Inflammatory macrophage treated with lipopolysaccharide for 4 hours (primary cell): Measurements from ENCODE around the gene GNG13.

Source experiments
- DNase-seq: peaks from one replicate; pipeline ENCODE4 v3.0.0-alpha.2; 2020

GNG13 gene

DNA sequence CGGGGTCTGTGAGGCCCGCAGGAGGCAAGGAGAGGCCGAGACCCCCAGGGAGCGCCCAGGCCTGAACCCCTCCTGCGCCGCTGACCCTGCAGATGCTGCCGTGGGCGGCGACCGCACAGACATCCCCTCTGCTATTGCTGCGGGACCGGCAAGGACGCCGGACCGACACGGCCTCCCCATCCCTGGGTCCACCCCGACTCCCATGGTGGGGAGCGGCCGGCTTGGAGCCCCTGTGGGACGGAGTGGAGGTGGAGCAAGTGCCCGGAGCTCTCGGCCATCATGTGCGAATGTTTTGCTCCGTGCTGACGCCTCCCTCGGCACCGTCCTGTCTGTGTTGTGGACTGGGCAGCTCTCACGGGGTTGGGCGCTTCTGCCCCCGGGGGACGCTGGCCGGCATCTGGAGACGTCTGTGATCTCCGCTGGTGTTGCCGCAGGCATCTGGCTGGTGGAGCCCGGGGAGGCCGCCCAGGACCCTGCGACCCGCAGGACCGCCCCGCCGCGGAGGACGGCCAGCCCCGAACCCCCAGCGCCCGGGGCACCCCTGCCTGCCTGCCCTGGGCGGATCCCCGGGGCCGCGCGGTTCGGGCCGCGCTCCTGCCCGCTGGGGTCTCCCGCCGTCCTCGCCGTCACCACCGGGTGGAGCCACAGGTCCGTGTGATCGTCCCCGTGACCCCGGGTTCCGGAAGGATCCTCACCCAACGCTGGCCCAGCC lies 12.8 kb upstream of the GNG13 start:
- peak; percentile 27 for DNase-seq

DNA sequence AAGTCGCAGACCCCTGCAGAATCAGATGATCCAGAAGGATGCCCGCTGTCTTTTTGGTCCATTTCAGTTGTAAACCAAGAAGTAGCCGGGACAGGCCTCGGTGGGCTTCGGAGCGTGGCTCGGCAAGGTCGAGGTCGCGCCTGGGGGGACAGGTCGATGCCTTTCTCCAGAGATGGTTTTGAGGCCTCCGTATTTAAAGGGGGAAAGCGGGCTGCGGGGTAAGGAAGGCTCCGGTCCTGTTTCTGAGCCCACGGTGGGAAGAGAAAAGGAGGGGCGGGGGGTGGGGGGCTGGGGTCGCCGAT lies 7.5 kb upstream of the GNG13 start:
- no peak for DNase-seq

DNA sequence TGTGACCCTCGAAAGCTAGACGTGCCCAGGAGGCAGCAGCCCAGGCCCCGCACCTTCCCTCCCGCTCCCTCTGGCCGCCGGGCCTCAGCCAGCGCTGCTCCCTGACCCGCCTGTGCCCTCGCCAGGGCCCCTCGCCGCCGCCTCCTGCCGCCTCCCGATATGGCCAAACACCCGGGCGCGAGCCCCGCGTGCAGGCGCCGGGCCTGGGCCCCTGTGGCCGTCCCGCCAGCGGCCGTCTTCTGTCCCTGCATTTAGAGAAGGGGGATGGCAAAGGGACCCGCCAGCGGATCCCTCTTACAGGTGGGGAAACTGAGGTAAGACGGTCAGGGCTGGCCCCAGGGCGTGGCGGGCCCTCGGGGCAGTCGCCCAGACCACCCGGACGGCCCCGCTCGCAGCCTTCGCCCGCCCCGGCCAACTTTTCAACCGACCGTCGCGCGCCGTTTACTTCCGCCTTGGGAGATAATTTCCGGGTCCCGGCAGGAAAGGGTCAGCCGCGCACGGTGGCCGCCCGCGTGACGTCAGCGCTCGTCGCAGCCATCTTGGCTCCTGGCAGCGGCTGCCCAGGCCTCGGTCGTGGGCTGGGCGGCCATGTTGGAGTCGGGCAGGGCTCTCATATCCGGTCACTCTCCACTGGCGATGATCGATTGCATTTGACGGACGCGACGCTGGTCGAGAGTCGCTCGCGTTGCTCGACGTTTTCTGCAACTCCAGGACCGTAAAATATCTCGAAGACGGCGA lies 7.0 kb upstream of the GNG13 start:
- DNase-seq: peak; percentile 95

DNA sequence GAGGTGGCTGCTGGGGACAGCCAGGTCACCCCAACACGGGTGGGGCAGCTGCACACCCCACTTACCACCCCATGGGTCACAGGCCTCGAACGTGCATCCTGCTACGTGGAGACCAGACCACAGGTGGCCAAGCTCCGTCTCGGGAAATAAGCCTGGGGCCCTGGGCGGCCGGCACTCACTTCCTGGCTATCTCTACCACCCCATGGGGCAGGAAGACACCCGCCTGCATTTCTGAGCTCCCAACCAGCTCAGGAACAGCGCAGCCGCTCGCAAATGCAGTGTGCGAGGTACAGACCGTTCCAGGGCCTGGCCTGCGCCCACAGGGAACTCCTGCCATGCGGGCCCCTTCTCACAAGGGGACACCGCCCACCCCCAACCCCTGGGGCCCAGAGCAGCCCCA lies 4.9 kb upstream of the GNG13 start:
- no peak for DNase-seq

DNA sequence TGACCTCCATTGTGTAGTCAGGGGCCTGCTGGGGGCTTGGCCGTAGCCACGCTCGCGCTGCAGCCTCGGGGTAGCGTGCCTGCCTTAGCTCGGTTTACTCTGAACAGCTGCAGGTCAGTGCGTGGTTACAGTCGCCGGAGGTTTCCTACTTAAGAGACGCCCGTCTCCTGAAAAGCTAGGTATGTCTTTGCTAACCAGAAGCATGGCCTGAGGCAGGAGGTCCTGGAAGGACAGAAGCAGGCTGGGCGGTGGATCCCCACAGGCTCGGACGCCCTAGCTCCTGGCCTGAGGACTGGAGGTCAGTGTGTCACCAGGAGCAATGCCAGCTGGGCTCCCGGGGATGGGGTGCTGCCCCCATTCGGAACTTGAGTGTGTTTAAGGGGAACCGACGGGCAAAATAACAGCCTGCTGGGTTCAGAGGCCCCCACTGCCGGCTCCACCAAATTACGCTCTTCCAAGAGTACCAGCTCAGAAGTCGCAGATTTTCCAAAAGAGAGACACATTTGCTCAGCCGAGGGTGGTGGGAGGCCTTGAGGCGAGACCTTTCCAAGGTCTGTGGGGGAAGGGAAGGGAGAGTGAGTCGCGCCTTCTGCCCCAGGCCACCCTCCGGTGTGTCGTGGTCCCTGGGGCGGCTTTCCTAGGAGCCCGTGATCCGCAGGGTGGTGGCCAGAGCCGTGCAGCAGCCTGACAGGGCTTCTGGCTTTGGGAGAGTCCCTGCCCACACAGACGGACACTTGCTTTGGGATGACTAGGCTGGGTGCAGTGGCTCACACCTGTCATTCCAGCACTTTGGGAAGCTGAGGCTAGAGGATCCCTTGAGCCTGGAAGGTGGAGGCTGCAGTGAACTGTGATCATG lies 3.9 kb upstream of the GNG13 start:
- no peak for DNase-seq

DNA sequence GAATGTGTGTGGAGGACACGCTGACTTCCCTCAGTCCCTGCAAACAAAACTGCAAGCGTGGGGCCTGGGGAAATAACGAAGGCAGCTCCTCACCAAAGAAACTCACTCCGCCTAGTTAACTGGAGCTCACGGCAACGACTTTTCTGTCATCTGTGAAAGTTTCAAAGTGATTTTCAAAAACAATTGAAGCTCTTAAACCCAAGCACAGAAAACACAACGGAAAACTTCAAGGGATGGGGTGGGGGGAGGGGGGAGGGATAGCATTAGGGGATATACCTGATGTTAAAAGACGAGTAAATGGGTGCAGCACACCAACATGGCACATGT lies 3.2 kb upstream of the GNG13 start:
- no peak for DNase-seq

DNA sequence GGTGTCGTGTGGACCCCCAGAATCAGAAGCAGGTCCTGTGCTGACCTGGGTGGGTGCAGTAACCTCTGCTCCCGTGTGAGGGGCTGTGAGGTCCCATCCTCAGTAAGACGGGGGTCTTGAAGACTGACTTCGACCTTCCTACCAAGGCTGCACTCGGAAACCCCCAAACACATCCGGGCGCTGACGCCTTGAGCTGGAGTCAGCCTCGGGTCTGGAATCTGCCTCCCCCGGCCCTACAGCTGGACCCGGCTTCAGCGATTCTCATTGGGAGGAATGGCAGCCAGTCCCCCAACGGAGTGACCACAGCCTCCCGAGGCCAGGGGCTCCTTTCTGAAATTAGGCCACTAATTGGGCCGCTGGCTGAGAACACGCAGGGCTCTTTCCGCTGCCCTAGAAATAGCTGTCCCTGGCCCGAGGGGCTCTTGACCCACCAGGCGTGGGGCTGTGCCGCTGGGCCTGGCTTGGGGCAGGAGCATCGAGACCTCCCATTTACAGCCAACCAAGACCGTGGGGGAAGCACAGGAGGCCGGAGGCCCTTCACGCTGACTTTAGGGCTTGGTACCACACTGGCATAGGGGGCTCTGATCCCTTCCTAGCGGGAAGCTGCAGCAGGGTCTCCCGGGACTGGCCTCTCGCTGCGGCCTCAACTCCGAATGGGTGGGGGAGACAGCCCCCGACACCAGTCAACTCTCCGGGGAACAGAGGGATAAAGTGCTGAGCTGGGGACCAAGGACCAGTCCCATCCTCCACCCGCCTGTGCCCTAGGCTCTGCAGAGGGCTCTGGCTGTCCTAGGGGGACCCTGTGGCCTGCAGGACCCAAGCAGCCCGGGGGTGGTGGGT lies 2.6 kb upstream of the GNG13 start:
- DNase-seq: no peak

DNA sequence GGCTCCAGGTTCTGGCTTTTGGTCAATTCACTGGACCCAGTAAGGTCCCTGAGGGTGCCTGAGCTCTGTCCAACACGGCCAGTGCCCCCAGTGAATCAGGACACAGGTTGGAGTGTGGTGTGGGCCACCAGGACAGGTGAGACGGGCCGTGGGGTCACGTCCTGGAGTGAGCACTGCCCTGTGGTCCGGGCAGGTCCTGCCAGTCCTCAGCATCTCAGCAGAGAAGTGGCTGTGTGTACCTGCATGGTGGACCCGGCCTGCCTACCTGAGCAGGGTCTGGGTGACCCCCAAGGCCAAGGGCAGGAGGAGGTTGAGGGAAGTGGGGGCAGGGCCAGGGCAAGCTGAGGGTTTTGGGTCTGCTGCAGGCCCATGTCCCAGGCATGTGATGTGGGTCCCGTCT lies 1.9 kb upstream of the GNG13 start:
- DNase-seq: no peak

DNA sequence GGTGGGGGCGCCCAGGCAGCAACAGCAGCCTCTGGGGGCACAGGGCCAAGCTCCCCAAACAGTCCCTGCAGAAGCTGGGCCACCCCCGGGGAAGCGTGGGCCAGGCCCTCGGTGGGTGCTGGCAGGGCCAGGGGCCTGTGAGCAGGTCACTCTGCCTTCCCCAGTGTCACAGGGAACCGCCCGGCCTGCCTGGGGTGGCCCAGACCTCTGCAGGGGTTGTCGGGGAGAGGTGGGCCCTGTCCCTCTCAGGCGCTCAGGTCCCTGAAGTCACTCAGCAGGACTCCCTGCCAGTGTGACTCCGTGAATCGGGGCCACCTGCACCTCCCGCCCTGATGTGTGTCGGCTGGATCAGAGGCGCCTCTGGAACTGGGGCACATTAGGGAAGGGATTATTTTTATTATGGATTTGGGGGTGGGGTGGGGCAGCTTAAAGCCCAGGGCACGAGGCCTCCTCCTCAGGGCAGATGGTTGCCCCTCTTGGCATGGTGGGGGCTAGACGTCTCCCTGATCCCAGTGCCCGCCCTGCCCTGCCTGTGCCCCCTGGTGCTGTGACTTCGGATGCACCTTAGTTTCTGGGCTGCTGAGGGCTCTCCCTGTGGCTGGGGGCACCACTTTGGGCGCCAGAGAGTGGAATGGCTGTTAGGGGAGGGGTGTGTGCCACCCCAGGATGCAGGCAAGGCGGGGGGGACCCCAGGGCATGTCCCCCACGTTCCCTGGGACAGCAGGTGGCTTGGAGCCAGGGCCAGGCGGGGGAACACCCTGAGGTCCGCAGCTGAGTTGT lies 1.2 kb upstream of the GNG13 start:
- no peak for DNase-seq

DNA sequence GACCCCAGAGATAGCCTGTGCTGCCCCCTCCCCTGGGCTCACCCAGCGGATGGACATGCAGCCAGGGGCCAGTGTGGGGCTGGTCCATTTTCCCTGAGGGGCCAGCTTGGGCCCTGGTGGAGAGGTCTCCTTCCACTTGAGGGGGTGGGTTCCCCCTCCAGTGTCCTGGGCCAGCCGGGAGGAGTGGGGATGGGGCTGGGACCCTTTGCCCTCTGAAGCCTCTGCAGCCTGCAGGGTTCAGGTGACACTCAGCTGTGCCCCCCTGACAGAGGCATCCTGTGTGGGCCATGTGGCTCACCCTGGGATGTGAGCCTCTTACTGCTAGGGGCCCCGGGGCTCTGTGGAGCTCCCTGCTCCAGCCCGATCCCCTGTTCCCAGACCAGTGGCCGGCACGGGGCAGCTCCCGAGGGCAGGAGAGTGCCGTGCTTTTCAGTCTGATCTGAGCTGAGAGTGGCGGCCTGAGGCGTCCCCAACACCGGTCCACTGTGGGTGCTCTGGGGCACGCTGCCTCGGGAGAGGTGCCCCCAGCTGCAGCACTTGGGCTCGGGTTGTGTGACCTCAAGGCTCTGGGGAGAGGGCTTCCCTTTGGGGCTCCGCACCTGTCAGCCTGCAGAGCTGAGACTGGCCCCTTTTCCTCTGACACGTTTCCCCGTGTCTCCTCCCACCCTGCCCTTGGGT lies 439 bp upstream of the GNG13 start:
- no peak for DNase-seq

DNA sequence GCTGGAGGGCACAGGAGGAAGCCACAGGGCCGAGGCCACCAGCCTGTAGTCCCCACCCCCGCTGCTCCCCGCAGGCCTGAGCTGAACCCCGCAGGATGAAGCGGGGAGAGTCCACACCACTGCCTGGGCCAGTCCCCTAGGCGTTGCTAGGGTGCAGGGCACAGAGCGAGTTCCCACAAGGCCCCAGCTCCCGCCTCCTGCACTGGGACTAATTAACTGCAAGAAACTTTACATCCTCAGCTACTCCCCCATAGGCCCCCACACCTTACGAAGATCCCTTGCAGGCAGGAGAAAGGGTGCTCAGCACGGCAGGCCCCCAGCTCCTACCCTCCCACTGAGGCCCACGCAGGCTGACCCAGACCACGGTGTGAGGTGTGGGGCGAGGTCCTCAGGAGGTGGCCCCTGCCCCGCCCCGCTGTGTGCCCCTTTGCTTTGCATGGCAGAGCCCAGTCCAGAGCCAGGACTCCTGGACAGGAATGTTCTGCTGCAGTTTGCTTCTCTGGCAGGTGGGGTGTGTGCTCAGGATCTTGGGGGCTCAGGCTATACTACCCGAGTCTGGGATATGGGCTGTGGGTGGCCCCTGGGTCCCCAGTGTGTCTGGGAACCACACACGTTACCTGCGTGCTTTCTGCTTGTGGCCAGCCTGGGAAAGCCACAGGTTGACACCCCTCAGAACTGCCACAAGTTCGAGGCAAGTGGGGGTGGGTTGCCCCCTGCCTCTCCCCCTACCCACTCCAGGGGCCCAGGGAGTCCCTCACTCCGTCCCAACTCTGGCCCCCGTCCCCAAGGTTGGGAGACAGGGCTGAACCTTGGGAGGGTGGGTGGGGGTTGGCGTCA lies 1.2 kb downstream of the GNG13 start:
- DNase-seq: no peak

DNA sequence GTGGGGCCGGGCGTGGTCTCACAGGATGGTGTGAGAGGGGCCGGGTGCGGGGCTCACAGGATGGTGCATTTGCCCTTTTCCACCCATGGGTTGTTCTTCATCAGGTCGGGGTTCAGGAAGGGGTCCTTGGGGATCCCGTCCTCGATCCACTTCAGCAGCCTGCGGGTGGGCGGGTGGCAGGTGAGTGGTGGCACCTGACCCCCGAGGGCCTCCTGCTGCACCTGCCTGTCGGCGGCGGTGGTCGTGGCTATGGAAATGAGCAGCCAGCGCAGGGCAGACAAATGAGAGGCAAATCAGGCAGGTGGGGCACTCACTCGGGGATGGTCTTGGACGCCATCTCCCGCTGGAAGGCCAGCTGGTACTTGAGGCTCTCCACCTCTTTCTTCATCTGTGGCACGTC lies 1.9 kb downstream of the GNG13 start:
- DNase-seq: no peak

DNA sequence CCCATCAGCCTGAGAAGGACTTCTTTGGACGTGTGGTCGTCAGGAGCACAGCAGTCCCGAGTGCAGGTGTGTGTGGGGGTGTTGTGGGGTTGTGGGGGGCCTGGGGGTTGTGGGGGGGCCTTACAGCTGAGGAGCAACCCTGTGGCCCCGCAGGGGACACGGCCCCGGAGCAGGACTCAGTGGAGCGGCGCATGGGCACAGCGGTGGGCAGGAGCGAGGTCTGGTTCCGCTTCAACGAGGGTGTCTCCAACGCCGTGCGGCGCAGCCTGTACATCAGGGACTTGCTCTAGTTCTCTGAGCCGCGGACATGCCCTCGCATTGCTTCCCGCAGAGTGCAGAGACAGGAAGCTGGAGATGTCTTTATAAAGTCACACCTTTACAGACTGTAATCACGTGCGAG lies 2.8 kb downstream of the GNG13 start:
- no peak for DNase-seq

DNA sequence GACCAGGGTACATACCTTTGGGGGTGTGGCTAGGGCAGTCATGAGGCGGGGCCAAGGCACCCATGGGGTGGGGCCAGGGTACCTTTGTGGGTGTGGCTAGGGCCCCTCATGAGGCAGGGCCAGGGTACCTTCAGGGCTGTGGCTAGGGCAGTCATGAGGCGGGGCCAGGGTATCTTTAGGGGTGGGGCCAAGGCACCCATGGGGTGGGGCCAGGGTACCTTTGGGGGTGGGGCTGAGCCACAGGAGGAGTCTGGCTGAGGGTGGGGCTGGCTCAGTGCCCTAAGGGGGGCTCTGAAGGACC lies 3.5 kb downstream of the GNG13 start:
- no peak for DNase-seq

DNA sequence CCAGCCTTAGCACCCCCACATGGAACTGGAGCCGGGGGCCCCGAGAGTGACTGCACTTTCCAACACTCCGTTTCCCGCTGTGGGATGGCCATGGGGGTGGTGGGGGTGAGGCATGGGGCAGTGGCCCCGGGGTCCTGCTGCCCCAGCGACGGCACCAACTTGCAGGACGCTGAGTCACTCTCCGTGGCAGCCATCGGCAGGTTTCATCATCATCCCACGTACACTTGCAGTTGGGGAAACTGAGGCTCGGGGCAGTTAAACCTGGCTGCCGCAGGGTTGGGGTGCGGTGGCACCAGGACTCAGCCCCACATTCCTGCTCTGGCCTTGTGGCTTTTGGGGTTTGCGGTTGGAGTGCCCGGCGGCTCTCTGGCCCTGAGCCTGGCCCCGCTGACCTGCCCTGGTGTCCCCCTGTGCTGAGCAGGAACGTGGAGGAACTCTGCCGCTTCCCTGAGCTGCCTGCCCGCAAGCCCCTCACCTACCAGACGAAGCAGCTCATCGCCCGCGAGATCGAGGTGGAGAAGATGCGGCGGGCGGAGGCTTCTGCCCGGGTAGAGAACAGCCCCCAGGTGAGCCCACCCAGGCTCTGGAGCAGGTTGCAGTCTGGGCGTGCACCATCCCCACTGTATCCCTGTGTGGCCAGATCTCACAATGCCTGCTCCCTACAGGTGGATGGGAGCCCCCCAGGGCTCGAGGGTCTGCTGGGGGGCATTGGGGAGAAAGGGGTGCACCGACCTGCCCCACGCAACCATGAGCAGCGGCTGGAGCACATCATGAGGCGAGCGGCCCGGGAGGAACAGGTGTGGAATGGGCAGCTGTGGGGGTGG lies 4.0 kb downstream of the GNG13 start:
- DNase-seq: no peak

DNA sequence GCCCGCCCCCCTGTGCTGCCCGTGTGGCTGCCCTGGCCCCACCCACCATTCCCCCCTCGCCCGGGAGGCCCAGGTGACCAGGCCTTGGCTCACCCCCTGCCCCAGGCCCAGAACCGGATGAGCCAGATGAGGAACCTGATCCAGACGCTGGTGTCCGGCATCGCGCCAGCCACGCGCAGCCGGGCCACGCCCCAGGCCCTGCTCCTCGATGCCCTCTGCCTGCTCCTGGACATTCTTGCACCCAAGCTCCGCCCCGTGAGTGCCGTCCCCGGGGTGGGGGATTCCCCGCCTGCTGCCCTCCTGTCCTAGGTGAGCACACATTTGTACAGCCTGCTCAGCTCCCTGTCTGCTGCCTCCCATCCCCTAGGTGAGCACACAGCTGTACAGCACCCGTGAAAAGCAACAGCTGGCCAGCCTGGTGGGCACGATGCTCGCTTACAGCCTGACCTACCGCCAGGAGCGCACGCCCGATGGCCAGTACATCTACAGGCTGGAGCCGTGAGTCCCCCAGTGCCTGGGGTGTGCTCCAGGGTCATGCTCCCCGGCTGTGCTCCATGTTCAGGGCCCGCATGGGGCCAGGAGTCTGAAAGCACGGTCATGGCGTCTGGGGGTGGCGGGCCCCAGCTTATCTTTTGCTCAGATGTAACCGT lies 4.8 kb downstream of the GNG13 start:
- DNase-seq: no peak

DNA sequence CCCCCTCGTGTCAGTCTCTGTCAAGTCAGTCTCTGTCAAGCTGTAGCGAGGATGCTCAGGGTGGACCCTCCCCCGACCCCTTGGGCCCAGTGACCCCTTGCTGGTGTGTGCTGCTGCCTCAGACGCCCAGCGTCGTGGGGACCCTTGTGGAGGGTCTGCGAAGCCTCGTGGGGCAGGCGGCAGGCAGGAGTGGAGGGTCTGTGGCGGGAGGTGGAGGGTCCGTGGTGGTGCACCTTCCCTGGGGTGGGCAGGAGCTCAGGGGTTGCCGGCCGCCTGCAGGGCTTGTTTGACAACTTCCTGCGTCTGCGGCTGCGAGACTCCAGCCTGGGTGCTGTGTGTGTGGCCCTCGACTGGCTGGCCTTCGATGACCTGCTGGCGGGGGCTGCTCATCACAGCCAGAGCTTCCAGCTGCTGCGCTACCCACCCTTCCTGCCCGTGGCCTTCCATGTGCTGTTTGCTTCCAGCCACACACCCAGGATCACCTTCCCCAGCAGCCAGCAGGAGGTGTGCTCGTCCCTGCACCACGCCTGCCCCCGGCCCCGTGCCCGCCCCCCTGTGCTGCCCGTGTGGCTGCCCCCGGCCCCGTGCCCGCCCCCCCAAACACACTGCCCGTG lies 5.6 kb downstream of the GNG13 start:
- DNase-seq: no peak

DNA sequence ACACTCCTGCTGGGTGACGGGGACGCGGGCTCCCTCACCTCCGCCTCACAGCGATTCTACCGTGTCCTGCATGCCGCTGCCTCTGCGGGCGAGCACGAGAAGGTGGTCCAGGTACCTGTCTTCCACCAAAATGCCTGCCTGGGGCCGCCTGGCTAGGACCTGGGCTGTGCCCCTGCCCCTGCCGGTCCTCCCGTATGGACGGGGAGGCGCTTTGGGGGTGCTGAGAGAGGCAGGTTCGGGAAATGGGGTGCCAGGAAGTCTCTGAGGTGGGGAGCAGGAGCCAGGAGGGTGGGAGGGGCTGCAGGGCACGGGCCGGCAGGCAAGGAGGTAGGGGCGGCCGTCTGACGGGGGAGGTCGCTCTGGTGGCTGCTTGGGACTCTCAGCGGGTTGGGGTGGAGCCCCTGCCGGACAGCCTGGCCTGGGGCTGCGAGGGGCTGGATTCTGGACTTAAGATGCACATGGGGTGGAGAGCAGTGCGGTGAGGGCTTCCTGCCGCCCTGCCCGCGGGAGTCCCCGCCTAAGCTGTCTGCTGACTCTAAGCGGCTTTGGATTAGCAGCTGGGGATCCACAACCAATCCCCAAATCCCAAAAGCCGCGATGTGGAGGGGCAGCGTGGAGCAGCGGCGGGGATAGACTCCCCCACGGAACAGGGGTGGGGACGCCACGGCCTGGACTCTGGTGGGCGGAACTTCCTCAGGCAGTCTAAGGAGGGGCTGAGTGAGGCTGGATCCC lies 6.3 kb downstream of the GNG13 start:
- DNase-seq: no peak
